Esophagus squamous epithelium (tissue), 5 donors: ENCODE results near the gene COPZ1. TPM values are rescaled to one million over a fixed set of nuclear protein-coding genes. Genes with fewer than 3 reads are reported as not detected.

ENCODE experiments used
- DNase-seq: peaks from one replicate; lab custom pipeline; 2025; lab: John Stamatoyannopoulos, UW
- H3K27ac ChIP-seq, 4 donors: fragments of 200-600 bp; sonication (generic); one replicate each; pipeline ENCODE4 v1.5.1; 2016 to 2019; ENCODE audit warnings: mild to moderate bottlenecking in 1 of 4
- H3K27me3 ChIP-seq, 4 donors: fragments of 200-600 bp; sonication (generic); 1 replicate in 3 of 4; 2 replicates in 1 of 4; pipeline versions ENCODE4 v1.5.1 to v1.6.0; 2017 to 2021; ENCODE audit warnings: antibody characterized with exemption in 1 of 4
- H3K36me3 ChIP-seq, 3 donors: fragments of 200-600 bp; sonication (generic); one replicate each; pipeline ENCODE4 v1.5.1; 2016 to 2019
- H3K4me1 ChIP-seq, 3 donors: fragments of 200-600 bp; sonication (generic); one replicate each; pipeline ENCODE4 v1.5.1; 2017 to 2019
- H3K4me3 ChIP-seq, 4 donors: fragments of 200-600 bp; sonication (generic); 1 replicate in 3 of 4; 2 replicates in 1 of 4; pipeline ENCODE4 v1.5.1; 2016 to 2019; ENCODE audit warnings: mild to moderate bottlenecking in 2 of 4, moderate library complexity in 1 of 4
- H3K9me3 ChIP-seq, 3 donors: fragments of 200-600 bp; sonication (generic); one replicate each; pipeline ENCODE4 v1.5.1; 2016 to 2019
- CTCF ChIP-seq, 6 experiments: fragments of 450-650 bp in 4 of 6; fragments of 200-600 bp in 2 of 6; sonication (generic) in 2 of 6; IDR thresholded peaks; one replicate each; pipeline ENCODE4 v1.5.1; 2016 to 2019; ENCODE audit warnings: antibody characterized with exemption in 6 of 6, mild to moderate bottlenecking in 4 of 6, moderate library complexity in 4 of 6
- POLR2A ChIP-seq, 4 donors: fragments of 450-650 bp; IDR thresholded peaks; one replicate each; pipeline ENCODE4 v1.6.1; 2017; ENCODE audit warnings: antibody characterized with exemption in 4 of 4, mild to moderate bottlenecking in 4 of 4, moderate library complexity in 3 of 4
- WGBS, 2 donors: methylation state at CpG; one replicate each; pipeline ENCODE4 v1.1.5; 2018; 5-methylcytosine and 5-hydroxymethylcytosine counted together
- intact Hi-C: fragments of 100-400 bp; cut with DNase I; formaldehyde crosslinking; loops from one replicate; pipeline ENCODE4 v1.15.0; 2022
- total RNA-seq, 4 donors: library from RNA; depleted of rRNA; stranded (reverse); fragments of >200 nt; gene quantifications; one replicate each; pipeline ENCODE4 v1.1.0, GENCODE V29; 2016
- donor health status: DM: yes; HTN: yes; CAD: no.

Gene COPZ1
- total RNA-seq, 4 donors from 2014 or later: 68.1 to 153 (median 97.9) TPM

GRCh38 chr12:54338698-54339296, 13.9 kb downstream of the COPZ1 start:
- Histone ChIP-seq H3K27me3 (no peaks in the 10 kb centered on the region), H3K4me3 (no peak overlapping the region), H3K27ac (no peak overlapping the region), H3K9me3 (no peaks in the 10 kb centered on the region), H3K36me3 (peaks cover 0 to 42% (median 24%) of the 10 kb centered on the region in 3 donors), H3K4me1 (peaks cover 11 to 40% (median 17%) of the 10 kb centered on the region in 3 donors)
- DNase-seq: no peak
- WGBS, 2 donors: 85 to 91% methylated on average over 4 of the region's 4 CpGs
- TF ChIP-seq POLR2A (IDR thresholded peaks at IDR 0.05) (no peak), CTCF (IDR thresholded peaks at IDR 0.05) (no peak)
- intact Hi-C loops: no loop called here

GRCh38 chr12:54340846-54341245, 15.9 kb downstream of the COPZ1 start:
- WGBS, 2 donors: 89% methylated on average over 7 of the region's 7 CpGs
- H3K9me3 ChIP-seq: no peaks in the 10 kb centered on the region
- no peak for TF ChIP-seq POLR2A (IDR thresholded peaks at IDR 0.05)
- TF ChIP-seq CTCF (IDR thresholded peaks at IDR 0.05): no peak
- intact Hi-C loops: no loop called here
- H3K27ac ChIP-seq: no peak overlapping the region
- H3K4me3 ChIP-seq: no peak overlapping the region
- no peaks in the 10 kb centered on the region for H3K27me3 ChIP-seq
- H3K36me3 ChIP-seq: peaks cover 0 to 62% (median 43%) of the 10 kb centered on the region in 3 donors
- DNase-seq: no peak
- H3K4me1 ChIP-seq: peaks cover 11 to 34% (median 17%) of the 10 kb centered on the region in 3 donors

- intact Hi-C loops: no loop called here
- H3K27ac ChIP-seq: no peak overlapping the region
- H3K27me3 ChIP-seq: no peaks in the 10 kb centered on the region
- H3K4me1 ChIP-seq: peaks cover 11 to 28% (median 17%) of the 10 kb centered on the region in 3 donors
- DNase-seq: no peak
- no peak for TF ChIP-seq POLR2A (IDR thresholded peaks at IDR 0.05)
- no peak for TF ChIP-seq CTCF (IDR thresholded peaks at IDR 0.05)
- no peak overlapping the region for H3K4me3 ChIP-seq
- peaks cover 0 to 70% (median 50%) of the 10 kb centered on the region in 3 donors for H3K36me3 ChIP-seq
- 76 to 88% methylated on average over 8 to 9 of the region's 9 CpGs for WGBS, 2 donors
- no peaks in the 10 kb centered on the region for H3K9me3 ChIP-seq
These were observed 16.7 kb downstream of the COPZ1 start for GRCh38 chr12:54341378-54342300.

GRCh38 chr12:54349036-54349435, 24.1 kb downstream of the COPZ1 start:
- intact Hi-C loops: no loop called here
- Histone ChIP-seq H3K4me3 (no peak overlapping the region), H3K4me1 (peaks cover 0 to 23% (median 0%) of the 10 kb centered on the region in 3 donors), H3K9me3 (no peaks in the 10 kb centered on the region), H3K36me3 (peaks cover 25 to 83% (median 61%) of the 10 kb centered on the region in 3 donors), H3K27me3 (no peaks in the 10 kb centered on the region), H3K27ac (no peak overlapping the region)
- WGBS, 2 donors: 80 to 94% methylated on average over 3 to 4 of the region's 4 CpGs
- no peak for DNase-seq
- TF ChIP-seq CTCF (IDR thresholded peaks at IDR 0.05) (no peak), POLR2A (IDR thresholded peaks at IDR 0.05) (no peak)

- no peak for TF ChIP-seq CTCF (IDR thresholded peaks at IDR 0.05)
- TF ChIP-seq POLR2A (IDR thresholded peaks at IDR 0.05): no peak
- no peak overlapping the region for H3K27ac ChIP-seq
- no peak for DNase-seq
- peaks cover 25 to 76% (median 54%) of the 10 kb centered on the region in 3 donors for H3K36me3 ChIP-seq
- intact Hi-C loops: no loop called here
- H3K27me3 ChIP-seq: no peaks in the 10 kb centered on the region
- no peak overlapping the region for H3K4me3 ChIP-seq
- H3K4me1 ChIP-seq: peaks cover 0 to 23% (median 0%) of the 10 kb centered on the region in 3 donors
- no peaks in the 10 kb centered on the region for H3K9me3 ChIP-seq
These were observed 24.7 kb downstream of the COPZ1 start for GRCh38 chr12:54349679-54350078.
